D721Med (cell line): ENCODE results near the gene RILP.
"Not testable (repeated sequence)": the region's sequence is repeated elsewhere in the genome, so short reads cannot be mapped to it uniquely, and the experiment has no call there.

ENCODE experiments used
- DNase-seq: peaks from one replicate; pipeline ENCODE4 v3.0.0; 2011; ENCODE audit warnings: low spot score; ENCODE audit not compliant: insufficient read length
- FAIRE-seq: peaks from 2 replicates; lab custom pipeline; 2011; peaks lifted over from hg19 to GRCh38; lab: Jason Lieb, UNC
- CTCF ChIP-seq: IDR thresholded peaks from 2 replicates; pipeline ENCODE4 v1.5.1; 2012; ENCODE audit warnings: mild to moderate bottlenecking, control low read depth; ENCODE audit not compliant: insufficient read depth; ENCODE audit errors: missing control alignments

Gene RILP

GRCh38 chr17:1653735-1654134 is 4.1 kb upstream of the RILP start:
- no peak for FAIRE-seq

DNA sequence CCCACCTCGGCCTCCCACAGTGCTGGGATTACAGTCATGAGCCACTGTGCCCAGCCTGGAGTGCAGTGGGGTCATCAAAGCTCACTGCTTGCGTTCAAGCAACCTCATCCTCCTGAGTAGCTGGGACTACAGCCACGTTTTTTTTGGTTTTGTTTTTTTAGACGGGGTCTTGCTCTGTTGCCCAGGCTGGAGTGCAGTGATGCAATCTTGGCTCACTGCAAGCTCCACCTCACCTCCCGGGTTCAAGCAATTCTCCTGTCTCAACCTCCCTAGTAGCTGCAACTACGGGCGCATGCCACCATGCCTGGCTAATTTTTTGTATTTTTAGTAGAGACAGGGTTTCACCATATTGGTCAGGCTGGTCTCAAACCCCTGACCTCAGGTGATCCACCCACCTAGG is 3.1 kb upstream of the RILP start:
- DNase-seq, FAIRE-seq: not testable (repeated sequence)

More at GRCh38 chr17:1653735-1654134, 4.1 kb upstream of the RILP start:
- DNase-seq: no peak
- TF ChIP-seq CTCF: no peak

DNA sequence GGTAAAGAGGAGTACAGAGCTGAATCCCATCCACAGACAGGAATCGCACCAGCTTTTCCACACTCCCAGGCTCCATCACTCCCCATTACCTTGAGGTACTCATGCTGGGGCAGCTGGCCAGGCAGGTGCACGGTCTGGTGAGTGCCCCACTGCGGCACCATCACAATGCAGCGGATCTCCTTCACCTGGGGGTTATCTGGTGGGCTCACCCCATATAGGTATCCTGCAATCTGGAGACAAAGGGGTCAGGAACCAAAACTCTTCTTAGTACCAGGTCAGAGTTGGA is 1.8 kb upstream of the RILP start:
- TF ChIP-seq CTCF: no peak
- DNase-seq (no peak), FAIRE-seq (no peak)

- FAIRE-seq: no peak
- TF ChIP-seq CTCF: no peak
- DNase-seq: no peak
These were observed 1.3 kb upstream of the RILP start for GRCh38 chr17:1650731-1651558.

DNA sequence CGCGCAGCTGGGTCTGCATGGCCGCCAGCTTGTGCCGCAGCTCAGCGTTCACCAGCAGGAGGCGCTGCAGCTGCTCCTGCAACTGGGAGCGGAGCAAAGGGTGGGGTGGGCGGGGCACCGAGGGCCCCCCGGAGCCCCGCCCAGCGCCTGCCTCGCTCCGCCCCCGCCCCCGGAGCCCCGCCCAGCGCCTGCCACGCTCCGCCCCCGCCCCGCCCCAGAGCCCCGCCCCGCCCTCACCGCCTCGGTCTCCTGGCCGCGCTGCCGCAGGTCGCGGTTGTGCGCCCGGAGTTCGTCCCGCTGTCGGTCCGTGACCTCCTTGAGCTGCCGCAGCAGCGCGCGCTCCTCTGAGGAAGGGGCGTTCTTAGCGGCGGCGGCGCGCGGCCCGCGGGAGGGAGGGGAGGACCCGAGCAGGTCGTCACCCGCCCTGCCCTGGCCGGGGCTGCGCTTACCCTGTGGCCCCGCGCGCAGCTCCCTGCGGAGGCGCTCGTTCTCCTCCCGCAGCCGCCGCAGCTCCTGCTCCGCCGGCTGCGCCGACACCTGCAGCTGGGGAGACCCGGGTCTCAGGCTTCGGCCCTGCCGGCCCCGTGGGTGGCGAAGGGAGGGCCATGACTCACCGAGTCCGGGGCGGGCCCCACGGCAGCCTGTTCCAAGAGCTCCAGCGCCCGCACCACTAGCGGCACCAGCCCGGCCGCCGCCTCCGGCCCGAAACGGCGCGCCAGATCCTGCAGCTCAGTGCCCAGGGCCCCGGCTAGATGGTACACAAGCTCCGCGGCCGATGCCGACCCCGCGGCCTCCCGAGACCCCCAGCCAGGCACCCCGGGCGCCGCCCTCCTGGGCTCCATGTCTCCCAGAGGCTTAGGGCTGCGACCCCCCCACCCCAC is 463 bp downstream of the RILP start:
- FAIRE-seq: no peak
- peak; percentile 61 for TF ChIP-seq CTCF

GRCh38 chr17:1648173-1648962 is 1.3 kb downstream of the RILP start:
- no peak for FAIRE-seq
- no peak for TF ChIP-seq CTCF
- DNase-seq: no peak

More for the DNA sequence above, 463 bp downstream of the RILP start:
- DNase-seq: peak; percentile 88

DNA sequence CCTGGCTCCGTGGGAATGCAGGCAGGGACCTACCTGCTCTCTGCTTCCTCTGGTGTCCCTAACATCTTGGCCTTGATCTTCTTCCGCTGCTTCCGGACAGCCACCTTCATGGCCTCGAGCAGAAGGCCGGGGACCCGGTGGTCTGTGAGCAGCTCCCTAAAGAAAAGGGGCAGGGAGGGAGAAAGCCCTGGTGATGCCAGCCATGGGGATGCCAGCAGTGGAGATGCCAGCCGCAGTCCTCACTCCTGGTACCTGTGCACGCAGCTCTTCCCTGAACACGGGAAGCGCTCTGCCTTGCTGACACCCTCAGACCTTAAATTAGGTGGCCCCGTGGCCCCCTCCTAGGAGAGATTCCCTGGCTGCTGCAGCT is 1.9 kb downstream of the RILP start:
- FAIRE-seq (no peak), DNase-seq (no peak)
- no peak for TF ChIP-seq CTCF
